Neural crest cell (in vitro differentiated cells): ENCODE results near the gene AMELY. TPM values are rescaled to one million over a fixed set of nuclear protein-coding genes. Genes with fewer than 3 reads are reported as not detected.

Experiments used
- DNase-seq: peaks from one replicate; pipeline ENCODE4 v3.0.0; 2021; ENCODE audit warnings: low read depth, mixed read lengths, low spot score
- H3K27ac Mint-ChIP-seq: one replicate; pipeline ENCODE4 v1.8.0; 2021; ENCODE audit warnings: mild to moderate bottlenecking, mixed read lengths; ENCODE audit not compliant: unreplicated experiment
- H3K27me3 Mint-ChIP-seq: 2 replicates; pipeline ENCODE4 v1.8.0; 2021; ENCODE audit warnings: low read depth, mild to moderate bottlenecking, mixed read lengths
- H3K36me3 Mint-ChIP-seq: 2 replicates; pipeline ENCODE4 v1.8.0; 2021; ENCODE audit warnings: low read depth, mild to moderate bottlenecking, mixed read lengths
- H3K4me1 Mint-ChIP-seq: 2 replicates; pipeline ENCODE4 v1.8.0; 2021; ENCODE audit warnings: mixed read lengths
- H3K4me3 Mint-ChIP-seq: one replicate; pipeline ENCODE4 v1.8.0; 2021; ENCODE audit warnings: mild to moderate bottlenecking, mixed read lengths
- H3K9me3 Mint-ChIP-seq: 2 replicates; pipeline ENCODE4 v1.8.0; 2021; ENCODE audit warnings: mixed read lengths
- CTCF ChIP-seq: fragments of 200-600 bp; sonication (generic); conservative IDR thresholded peaks from 2 replicates; pipeline ENCODE4 v1.5.0; 2021; ENCODE audit warnings: antibody characterized with exemption, mild to moderate bottlenecking
- total RNA-seq: library from RNA; stranded (reverse); gene quantifications from 2 replicates; pipeline ENCODE4 v1.2.1, GENCODE V29; 2021

Gene AMELY
- total RNA-seq, 1 donor from 2014 or later = not detected

DNA sequence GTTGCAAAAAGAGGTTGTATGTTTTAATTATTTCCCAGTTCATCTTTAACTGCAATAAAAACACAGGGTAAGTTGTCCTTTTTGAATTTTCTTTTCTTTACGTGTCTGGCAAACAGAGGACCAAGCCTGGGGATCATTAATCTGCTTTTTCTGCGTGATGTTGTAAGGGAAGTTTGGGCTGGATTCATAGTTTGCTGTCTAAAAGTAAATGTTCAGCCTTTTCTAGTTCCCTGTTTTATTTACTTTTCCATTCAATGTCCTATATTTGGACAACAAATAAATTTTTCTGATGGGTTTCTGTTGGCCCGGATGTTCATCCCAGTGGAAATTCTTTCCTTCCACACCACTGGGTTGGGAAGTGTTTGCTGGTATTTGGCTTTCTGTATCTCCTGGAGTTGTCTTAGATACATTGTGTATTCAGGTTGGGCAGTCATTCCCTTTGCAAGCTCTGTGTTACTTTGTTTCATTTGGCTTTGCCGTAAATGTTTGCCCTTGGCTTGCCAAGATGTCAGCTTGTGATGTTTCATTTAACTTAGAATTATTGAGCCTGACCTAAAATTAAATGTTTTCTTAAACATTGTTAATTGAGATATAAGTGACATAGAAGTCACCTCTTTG is 20.3 kb upstream of the AMELY start:
- Mint-ChIP-seq H3K27ac (no peak overlapping the region), H3K4me3 (no peak overlapping the region), H3K9me3 (no peaks in the 10 kb centered on the region), H3K27me3 (no peaks in the 10 kb centered on the region), H3K36me3 (no peaks in the 10 kb centered on the region), H3K4me1 (no peaks in the 10 kb centered on the region)
- no peak for DNase-seq
- TF ChIP-seq CTCF = no peak

GRCh38 chrY:6929237-6929636 is 17.7 kb upstream of the AMELY start:
- DNase-seq = no peak
- H3K36me3 Mint-ChIP-seq = no peaks in the 10 kb centered on the region
- no peak overlapping the region for H3K27ac Mint-ChIP-seq
- no peaks in the 10 kb centered on the region for H3K4me1 Mint-ChIP-seq
- H3K27me3 Mint-ChIP-seq = no peaks in the 10 kb centered on the region
- TF ChIP-seq CTCF = no peak
- H3K9me3 Mint-ChIP-seq = no peaks in the 10 kb centered on the region
- H3K4me3 Mint-ChIP-seq = no peak overlapping the region

DNA sequence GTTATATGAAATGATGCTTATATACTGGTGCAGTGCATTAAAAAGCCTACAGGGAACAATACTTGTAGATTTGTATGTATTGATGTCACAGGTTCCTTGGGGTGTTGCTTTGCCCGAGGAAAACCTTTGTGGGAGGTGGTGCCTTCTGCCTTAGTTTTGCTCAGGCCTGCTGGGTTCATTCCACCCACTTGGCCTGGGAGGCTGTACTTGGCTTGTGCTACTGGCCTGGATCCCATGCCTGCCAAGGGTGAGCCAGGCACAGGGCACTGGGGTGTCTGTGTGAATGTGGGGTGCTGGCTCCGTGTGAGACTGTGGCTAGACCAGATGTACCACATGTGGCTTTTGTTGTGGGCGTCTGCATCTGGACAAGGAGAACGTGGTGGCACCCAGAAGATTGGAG is 16.7 kb upstream of the AMELY start:
- TF ChIP-seq CTCF = no peak
- Mint-ChIP-seq H3K9me3 (no peaks in the 10 kb centered on the region), H3K4me3 (no peak overlapping the region), H3K27me3 (no peaks in the 10 kb centered on the region), H3K36me3 (no peaks in the 10 kb centered on the region), H3K27ac (no peak overlapping the region), H3K4me1 (no peaks in the 10 kb centered on the region)
- DNase-seq = no peak

DNA sequence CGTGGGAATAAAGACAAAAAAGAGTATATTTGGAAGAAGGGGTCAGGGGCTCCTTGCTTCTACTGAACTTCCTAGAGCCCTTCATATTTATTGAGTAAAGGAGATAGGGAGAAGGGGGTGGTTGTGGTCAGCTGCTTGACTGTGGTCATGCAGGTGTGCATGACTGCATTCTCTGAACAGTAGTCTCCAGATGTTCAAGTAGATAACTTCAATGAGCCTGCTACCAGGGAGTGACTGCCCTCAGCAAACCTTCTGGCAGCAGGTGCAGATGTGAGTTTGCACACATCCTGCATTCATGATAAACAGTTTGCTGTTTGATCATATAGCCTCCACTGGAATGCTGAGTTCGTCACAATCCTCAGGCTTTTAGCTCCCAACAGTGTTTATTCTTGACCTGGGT is 9.5 kb upstream of the AMELY start:
- H3K36me3 Mint-ChIP-seq = no peaks in the 10 kb centered on the region
- no peak overlapping the region for H3K27ac Mint-ChIP-seq
- H3K4me3 Mint-ChIP-seq = no peak overlapping the region
- H3K4me1 Mint-ChIP-seq = no peaks in the 10 kb centered on the region
- no peaks in the 10 kb centered on the region for H3K9me3 Mint-ChIP-seq
- no peak for DNase-seq
- no peaks in the 10 kb centered on the region for H3K27me3 Mint-ChIP-seq
- TF ChIP-seq CTCF = no peak

- H3K27ac Mint-ChIP-seq = no peak overlapping the region
- no peaks in the 10 kb centered on the region for H3K4me1 Mint-ChIP-seq
- no peaks in the 10 kb centered on the region for H3K36me3 Mint-ChIP-seq
- H3K4me3 Mint-ChIP-seq = no peak overlapping the region
- H3K27me3 Mint-ChIP-seq = no peaks in the 10 kb centered on the region
- TF ChIP-seq CTCF = no peak
- DNase-seq = no peak
- no peaks in the 10 kb centered on the region for H3K9me3 Mint-ChIP-seq
Measured at GRCh38 chrY:6913362-6913761, 1.8 kb upstream of the AMELY start.
